ENCODE data around the gene KLHL40. TPM values are rescaled to one million over a fixed set of nuclear protein-coding genes. Genes with fewer than 3 reads are reported as not detected.

The KLHL40 gene
- total RNA-seq, 1 experiment from 2014 or later = not detected

DNA sequence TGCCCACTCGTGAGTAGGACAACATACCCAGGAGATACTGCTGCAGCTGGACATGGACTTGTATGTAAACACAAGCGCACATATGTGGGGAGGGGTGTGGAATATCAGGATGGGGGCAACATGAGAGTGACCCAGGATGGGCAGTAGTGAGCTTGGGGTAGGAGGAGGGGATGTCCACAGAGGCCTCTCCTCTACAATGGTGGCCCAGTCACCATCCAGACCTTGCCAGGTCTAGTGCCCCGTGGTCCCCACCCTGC lies 32.1 kb upstream of the KLHL40 start:
- H3K79me2 ChIP-seq (ENCODE audit: insufficient read depth, low read length) = no peaks in the 10 kb centered on the region
- H3K56ac ChIP-seq (ENCODE audit: insufficient read length, low read depth, low read length) = no peak overlapping the region
- no peak overlapping the region for H3K18ac ChIP-seq (ENCODE audit: insufficient read length, low read depth, low read length)
- peak overlapping the region; percentile 78 to 86 for H3K4me3 Mint-ChIP-seq
- no peaks in the 10 kb centered on the region for H3K79me1 ChIP-seq (ENCODE audit: insufficient read depth, low read depth, low read length, poor library complexity, severe bottlenecking)
- H2BK20ac ChIP-seq (ENCODE audit: low read depth, low read length, poor library complexity, severe bottlenecking) = no peak overlapping the region
- H4K91ac ChIP-seq (ENCODE audit: insufficient read length, low read depth, low read length) = no peak overlapping the region
- H3K27ac Mint-ChIP-seq = peak overlapping the region in 2 of 3 experiments; percentile 55 to 83; a peak in 3 of 7 replicates
- H3K4me1 ChIP-seq (ENCODE audit: insufficient read depth, low read length) = peaks cover 9% of the 10 kb centered on the region; the same call in 1 of the 2 replicates
- H2AFZ ChIP-seq (ENCODE audit: low read length) = no peak overlapping the region
- no peaks in the 10 kb centered on the region for H3K27me3 Mint-ChIP-seq (ENCODE audit: low read depth)
- peak overlapping the region; percentile 46 for H3K4me2 ChIP-seq (ENCODE audit: insufficient read depth, insufficient read length, low read length)
- H2BK12ac ChIP-seq (ENCODE audit: insufficient read length, low read depth, low read length) = no peak overlapping the region
- no peak overlapping the region for H2AK5ac ChIP-seq (ENCODE audit: insufficient read length, low read length)
- TF ChIP-seq, protein P1, sequence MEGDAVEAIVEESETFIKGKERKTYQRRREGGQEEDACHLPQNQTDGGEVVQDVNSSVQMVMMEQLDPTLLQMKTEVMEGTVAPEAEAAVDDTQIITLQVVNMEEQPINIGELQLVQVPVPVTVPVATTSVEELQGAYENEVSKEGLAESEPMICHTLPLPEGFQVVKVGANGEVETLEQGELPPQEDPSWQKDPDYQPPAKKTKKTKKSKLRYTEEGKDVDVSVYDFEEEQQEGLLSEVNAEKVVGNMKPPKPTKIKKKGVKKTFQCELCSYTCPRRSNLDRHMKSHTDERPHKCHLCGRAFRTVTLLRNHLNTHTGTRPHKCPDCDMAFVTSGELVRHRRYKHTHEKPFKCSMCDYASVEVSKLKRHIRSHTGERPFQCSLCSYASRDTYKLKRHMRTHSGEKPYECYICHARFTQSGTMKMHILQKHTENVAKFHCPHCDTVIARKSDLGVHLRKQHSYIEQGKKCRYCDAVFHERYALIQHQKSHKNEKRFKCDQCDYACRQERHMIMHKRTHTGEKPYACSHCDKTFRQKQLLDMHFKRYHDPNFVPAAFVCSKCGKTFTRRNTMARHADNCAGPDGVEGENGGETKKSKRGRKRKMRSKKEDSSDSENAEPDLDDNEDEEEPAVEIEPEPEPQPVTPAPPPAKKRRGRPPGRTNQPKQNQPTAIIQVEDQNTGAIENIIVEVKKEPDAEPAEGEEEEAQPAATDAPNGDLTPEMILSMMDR (conservative IDR thresholded peaks at IDR 0.05) = no peak
- no peak overlapping the region for H3K23ac ChIP-seq (ENCODE audit: insufficient read length, low read depth, low read length)
- no peaks in the 10 kb centered on the region for H3K23me2 ChIP-seq (ENCODE audit: insufficient read length, low read depth, low read length, poor library complexity, severe bottlenecking)
- H4K8ac ChIP-seq (replicated peaks; ENCODE audit: insufficient read length, low read depth, low read length) = no peak overlapping the region
- no peak overlapping the region for H3K4ac ChIP-seq (ENCODE audit: low read depth, low read length)
- no peaks in the 10 kb centered on the region for H3K27me3 ChIP-seq (ENCODE audit: insufficient read depth, low read length)
- H3K4me1 Mint-ChIP-seq = peaks cover 32 to 46% of the 10 kb centered on the region in 2 experiments
- H2BK120ac ChIP-seq (ENCODE audit: low read depth, low read length, poor library complexity, severe bottlenecking) = no peak overlapping the region
- no peak overlapping the region for H2BK5ac ChIP-seq (ENCODE audit: insufficient read length, low read length)
- H3K9ac ChIP-seq (ENCODE audit: extremely low read depth, insufficient read length, low read length) = no peak overlapping the region
- no peak for DNase-seq
- no peak overlapping the region for H3K27ac ChIP-seq (ENCODE audit: insufficient read length, low read depth, low read length)
- H2BK15ac ChIP-seq (ENCODE audit: low read depth, low read length) = no peak overlapping the region
- H3T11ph ChIP-seq (ENCODE audit: low read length) = no peak overlapping the region
- H3K9me3 ChIP-seq (ENCODE audit: control insufficient read depth, low read depth, low read length) = no peaks in the 10 kb centered on the region
- no CpG with 5 or more reads among the region's 3 CpGs for WGBS (ENCODE audit: extremely low coverage, insufficient read length, low lambda C conversion rate)
- no peaks in the 10 kb centered on the region for H3K9me3 Mint-ChIP-seq
- peaks cover 3 to 16% (median 14%) of the 10 kb centered on the region in 3 experiments; a peak in 5 of 7 replicates for H3K36me3 Mint-ChIP-seq (ENCODE audit: insufficient read depth in 1 of 3, low read depth in 3 of 3)
- H4K20me1 ChIP-seq (ENCODE audit: control insufficient read depth, insufficient read depth, insufficient read length) = no peaks in the 10 kb centered on the region
- no peak overlapping the region; the same call in 1 of the 2 replicates for H3K14ac ChIP-seq (ENCODE audit: insufficient read depth, low read length)
- H4K5ac ChIP-seq (ENCODE audit: insufficient read length, low read depth, low read length) = no peak overlapping the region

Measured in H9 (cell line).